GM12801 (cell line): Measurements from ENCODE around the gene GNG2.

Experiments
- CTCF ChIP-seq: IDR thresholded peaks from one replicate; pipeline ENCODE4 v1.5.1; 2011; ENCODE audit warnings: control low read depth; ENCODE audit not compliant: insufficient read length; ENCODE audit errors: extremely low read depth

The GNG2 gene

DNA sequence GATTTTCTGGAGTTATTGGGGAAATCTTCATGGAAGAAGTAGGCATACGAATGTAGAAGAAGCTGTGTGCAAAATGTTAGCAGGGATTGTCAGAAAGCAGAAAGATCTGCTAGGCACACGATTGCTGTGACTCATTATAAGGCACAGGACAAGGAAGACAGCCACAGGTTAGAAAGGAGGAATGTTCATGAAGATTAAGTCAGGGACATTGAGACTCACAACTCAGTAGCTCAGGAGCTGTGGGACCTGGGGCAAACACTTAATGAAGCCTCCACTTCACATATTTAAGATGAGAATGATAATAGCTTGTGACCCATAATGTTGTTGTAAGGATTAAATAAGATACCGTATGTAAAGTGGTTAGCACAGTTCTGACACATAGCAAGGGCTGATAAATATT, 102.3 kb downstream of the GNG2 start:
- TF ChIP-seq CTCF: no peak

- no peak for TF ChIP-seq CTCF
Measured at GRCh38 chr14:51963286-51963685, 102.9 kb downstream of the GNG2 start.

- TF ChIP-seq CTCF: no peak
Measured at GRCh38 chr14:51967521-51967920, 107.1 kb downstream of the GNG2 start.

DNA sequence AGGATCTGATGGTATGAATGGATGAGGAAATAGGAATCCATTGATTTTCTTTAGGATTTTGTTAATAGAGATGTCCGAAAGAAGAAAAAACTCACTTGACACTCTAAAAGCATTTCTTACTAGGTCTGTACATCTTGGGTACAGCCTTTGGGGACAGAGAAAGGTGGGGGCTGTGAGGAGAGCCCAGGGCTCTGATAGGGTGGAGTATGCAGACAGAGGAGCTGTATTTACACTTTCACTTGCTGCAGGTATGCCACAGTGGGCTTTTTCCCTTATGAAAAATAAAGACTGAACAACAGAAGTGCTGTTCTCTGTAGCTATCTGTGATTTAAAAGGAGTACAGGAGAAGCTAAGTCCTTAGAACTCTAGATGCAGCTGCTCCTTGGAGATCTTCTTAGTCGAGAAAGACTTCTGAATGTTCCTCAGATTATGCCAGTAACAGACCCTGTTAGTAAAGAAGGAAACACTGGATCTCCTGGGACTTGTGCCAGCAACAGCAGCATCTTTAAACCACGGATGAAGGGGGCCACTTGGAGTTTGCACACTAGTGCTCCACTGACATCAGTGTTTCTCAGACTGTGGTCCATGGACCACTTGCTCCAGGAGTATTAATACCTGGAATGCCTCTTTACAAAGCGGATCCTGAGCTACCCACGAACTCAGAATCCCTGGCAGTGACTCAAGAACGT, 109.6 kb downstream of the GNG2 start:
- TF ChIP-seq CTCF: no peak

DNA sequence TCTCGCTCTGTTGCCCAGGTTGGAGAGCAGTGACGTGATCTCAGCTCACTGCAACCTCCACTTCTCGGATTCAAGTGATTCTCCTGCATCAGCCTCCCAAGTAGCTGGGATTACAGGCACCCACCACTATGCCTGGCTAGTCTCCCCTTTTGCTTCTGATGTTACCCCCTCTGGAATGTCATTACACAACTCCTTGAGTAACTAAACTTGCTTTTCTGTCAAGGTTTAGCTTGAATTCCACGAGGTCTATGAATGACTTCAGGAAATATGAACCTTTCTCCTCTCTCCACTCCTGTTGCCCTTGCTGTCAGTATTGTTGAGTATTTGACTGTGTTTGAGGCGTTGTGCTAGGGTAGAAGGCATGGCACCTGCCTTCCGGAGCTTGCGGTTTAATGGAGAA, 112.2 kb downstream of the GNG2 start:
- TF ChIP-seq CTCF: no peak

GRCh38 chr14:51977075-51977474, 116.7 kb downstream of the GNG2 start:
- TF ChIP-seq CTCF: no peak

DNA sequence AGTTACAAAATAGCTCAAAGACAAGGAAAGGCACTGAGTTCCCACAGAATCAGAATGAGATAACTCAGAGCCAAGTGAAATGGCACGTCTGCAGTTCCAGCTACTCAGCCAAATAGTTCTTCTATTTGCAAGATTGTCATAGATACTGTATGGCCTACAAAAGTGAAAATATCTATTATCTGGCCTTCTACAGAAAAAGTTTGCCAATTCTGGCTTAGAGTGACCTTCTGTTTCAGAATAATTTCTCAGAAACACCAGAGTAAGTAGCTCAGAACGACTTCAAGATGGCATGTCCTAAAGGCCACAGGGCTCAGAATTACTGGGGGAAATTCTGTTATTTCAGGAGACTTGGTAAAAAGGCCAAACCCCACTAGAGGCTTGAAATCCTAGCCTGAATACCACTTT, 118.3 kb downstream of the GNG2 start:
- no peak for TF ChIP-seq CTCF
